Mesangial cell (primary cell): ENCODE measurements around the gene KIF18A. TPM values are rescaled to one million over a fixed set of nuclear protein-coding genes. Genes with fewer than 3 reads are reported as not detected.

Experiments used
- total RNA-seq: library from RNA; depleted of rRNA; stranded (reverse); fragments of >200 nt; gene quantifications from 2 replicates; pipeline ENCODE4 v1.2.3, GENCODE V29; 2015

Gene KIF18A
- 4.3 and 20.2 TPM in 2 replicates for total RNA-seq

DNA sequence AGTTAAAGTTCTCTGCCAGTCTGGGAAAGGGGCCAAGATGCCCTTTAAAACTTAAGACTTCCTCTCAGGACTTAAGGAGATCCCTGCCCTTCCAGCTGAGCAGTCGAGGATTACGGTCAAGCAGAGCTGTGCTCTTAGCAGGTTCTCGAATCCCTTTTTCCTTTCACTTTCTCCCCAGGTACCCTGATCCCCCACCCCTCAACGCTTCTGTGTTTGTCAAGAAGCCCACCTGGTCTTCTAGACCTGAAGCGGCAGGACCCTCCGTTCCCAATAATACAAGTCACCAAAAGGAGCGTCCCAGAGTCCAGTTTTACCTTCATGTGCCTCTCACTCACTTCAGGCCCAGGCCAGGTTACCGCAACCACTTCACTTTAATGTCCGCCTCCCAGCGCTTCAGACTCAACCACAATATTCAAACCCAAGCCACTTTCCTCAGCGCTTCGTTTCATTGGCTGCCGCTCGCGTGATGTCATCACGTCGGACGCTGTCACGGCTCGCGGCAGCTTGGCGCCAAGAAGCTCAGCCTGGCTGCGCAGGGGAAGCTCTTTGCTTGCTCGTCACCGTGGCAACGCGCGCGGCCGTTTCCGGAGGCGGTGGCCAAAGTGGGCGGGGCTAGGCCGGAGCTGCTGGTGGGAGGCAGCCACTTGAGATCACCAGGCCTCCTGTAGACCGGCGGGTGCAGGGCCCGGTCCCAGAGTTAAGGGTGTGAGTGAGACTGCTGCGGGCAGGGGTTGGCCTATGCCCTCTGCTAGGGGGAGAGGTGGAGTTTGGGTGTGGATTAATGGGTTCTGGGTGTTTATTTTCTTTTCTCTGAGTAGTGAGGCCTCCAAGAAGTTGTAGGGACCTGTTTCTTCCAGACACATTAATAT lies at the start of gene KIF18A, which contains the start of gene METTL15:
KIF18A (minus strand) TSS at position 407 of the 869 bp plus-strand sequence. CDS start 10,209 bp downstream, outside the sequence.
METTL15 (plus strand) TSS at position 639 of the 869 bp plus-strand sequence. CDS start 4,947 bp downstream, outside the sequence.

Other genes starting within 250 kb of the KIF18A start
- gene METTL15, start 232 bp upstream of the KIF18A start, total RNA-seq = 9.8 TPM in 2 replicates